ENCODE results near the gene SMTNL1. TPM values are rescaled to one million over a fixed set of nuclear protein-coding genes. Genes with fewer than 3 reads are reported as not detected.

SMTNL1 gene
- total RNA-seq, 1 donor from 2014 or later, result not detected

DNA sequence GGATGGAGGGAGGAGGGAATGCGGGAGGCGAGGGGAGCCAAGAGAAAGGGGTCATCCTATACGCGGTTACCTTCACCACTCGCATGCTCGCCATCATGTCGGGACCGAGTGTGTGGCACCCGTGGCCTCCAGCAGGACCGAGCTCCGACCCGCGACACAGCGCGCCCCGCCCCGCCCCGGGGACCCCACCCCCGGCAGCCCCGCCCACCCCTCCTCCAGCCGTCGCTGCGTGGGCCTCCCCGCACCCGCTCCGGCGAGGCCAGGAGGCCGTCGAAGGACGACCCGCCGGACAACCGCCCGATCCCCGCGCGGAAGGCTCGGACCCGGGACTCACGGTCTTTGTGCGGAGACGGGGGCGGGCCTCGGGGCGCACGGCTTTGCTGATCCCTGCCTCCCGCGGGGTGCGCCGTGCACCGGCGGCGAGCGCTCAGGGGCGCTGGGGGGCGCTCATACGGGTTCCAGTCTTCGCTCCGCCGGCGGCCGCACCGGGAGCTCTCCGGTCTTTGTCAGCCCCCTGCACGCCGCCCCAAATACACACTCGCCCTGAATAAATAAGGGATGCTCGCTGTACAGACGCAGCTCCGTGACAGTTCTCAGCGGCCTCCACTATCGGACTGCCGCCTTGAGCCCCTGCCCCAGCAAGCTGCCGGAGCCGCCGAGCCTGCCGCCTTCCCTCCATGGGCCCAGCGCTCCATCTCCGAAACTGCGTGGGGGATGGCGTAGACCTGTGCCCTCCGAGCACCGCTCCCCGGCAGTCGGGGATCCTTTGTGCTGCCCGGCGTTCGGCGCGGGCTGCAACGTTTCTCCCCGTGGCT, 30.3 kb downstream of the SMTNL1 start, which contains the start of gene UBE2L6:
UBE2L6 (minus strand) TSS at position 158 of the 815 bp plus-strand sequence; CDS start at position 97, 61 bp downstream.
- peak; percentile 85 for ATAC-seq
- intact Hi-C loops (cut with DNase I), result loop anchor here (2.0 kb wide), 1 partner anchor 77 kb away; no protein-coding TSS in a partner anchor
- peak; percentile 92 for DNase-seq (ENCODE audit: missing footprints)

DNA sequence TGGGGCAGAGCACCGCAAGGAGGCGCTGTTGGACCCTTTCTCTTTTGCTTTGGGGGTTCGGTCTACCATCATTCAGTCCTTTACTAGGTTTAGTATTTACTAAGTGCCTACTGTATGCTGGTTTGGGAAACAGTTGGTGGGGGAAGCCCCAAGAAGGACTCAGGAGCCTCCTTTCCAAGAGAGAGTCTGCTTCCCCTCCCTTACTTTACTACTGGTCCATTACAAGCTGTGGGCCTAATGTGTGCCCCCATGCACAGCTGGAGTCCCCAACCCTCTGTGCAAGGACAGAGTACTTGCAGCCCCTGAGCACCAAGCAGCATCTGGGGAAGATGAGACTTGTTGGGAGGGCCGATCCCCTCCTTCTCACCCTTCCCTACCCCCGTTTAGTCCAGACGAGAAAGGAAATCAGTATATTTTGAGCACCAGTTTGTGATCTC, 31.0 kb downstream of the SMTNL1 start:
- ATAC-seq (peak; percentile 13), DNase-seq (ENCODE audit: missing footprints) (no peak)
- intact Hi-C loops (cut with DNase I), result loop anchor here (2.0 kb wide), 1 partner anchor 76 kb away; no protein-coding TSS in a partner anchor

DNA sequence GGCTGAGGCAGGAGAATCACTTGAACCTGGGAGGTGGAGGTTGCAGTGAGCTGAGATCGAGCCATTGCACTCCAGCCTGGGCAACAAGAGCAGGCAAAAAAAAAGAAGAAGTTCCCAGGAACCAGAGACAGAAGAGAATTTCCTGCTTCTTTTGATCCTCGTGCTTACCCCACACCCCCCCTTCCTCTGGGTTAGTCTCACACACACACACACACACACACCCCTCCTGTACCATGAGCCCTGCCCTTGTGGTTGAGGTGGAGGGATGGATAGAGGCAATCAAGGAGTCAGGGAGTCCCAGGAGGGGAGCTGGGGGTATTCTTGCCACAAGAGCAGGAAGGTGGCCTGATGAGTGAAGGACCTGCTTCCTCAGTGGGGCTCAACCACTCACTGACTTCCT, 34.2 kb downstream of the SMTNL1 start:
- intact Hi-C loops (cut with DNase I), result no loop called here
- ATAC-seq, result no peak

DNA sequence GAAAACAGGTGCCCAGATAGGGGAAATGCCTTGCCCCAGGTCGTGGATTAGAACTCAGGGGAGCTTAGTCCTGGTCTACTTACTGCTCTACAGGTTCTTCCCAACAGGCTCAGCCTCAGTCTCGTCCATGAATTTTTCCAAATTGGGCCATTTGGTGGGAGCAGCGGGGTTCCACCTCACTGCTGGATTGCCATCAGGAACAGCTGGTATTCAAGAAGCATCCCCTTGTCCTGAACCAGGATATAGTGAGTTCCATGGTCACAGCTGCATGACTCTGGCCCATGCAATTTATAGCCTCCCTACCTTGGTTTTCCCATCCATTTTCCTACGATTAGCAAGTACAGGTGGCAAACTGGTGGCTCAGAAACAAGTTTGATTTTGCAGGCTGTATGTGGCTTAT, 36.7 kb downstream of the SMTNL1 start:
- intact Hi-C loops (cut with DNase I), result no loop called here
- no peak for DNase-seq (ENCODE audit: missing footprints)
- no peak for ATAC-seq

More for the DNA sequence above, 34.2 kb downstream of the SMTNL1 start:
- DNase-seq (ENCODE audit: missing footprints), result no peak

DNA sequence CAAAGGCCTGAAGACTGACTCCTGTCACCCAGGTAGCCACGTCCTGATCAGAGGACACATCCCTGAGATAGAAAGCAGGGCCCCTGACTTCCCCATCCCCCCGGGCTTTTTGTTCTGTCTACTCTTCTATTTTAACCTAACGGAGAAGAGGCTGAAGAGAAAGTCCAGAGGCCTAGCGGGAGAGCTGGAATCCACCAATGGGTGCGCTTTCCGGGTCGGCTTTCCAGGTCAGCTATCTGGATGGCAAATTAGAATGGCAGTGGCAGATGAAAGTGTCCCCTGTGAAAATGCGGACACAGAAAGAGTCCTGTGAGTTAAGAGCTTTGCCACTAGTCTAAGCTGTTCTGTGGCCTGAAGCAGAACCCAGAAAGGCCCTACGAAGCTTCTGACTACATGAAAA, 46.9 kb downstream of the SMTNL1 start:
- ATAC-seq (no peak), DNase-seq (ENCODE audit: missing footprints) (no peak)
- intact Hi-C loops (cut with DNase I), result no loop called here

DNA sequence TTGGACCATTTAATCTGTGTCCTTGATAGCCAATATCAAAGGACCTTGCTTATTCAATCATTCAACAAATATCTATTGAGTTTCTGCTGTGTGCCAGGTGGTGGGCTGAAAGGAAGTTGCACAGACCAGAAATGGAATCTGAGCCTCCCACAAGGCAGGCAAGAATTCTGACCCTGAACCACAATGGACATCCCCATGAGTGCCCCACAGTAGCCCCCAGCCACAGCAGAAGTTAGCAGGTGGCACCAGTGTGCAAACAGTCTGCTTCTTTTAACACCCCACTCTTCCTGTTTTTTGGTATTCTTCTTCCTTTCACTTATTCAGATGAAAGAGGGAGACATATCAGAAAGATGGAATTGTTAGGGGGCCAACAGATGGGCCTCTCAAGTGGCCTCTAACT, 47.9 kb downstream of the SMTNL1 start:
- ATAC-seq, result no peak
- intact Hi-C loops (cut with DNase I), result no loop called here
- DNase-seq (ENCODE audit: missing footprints), result no peak

DNA sequence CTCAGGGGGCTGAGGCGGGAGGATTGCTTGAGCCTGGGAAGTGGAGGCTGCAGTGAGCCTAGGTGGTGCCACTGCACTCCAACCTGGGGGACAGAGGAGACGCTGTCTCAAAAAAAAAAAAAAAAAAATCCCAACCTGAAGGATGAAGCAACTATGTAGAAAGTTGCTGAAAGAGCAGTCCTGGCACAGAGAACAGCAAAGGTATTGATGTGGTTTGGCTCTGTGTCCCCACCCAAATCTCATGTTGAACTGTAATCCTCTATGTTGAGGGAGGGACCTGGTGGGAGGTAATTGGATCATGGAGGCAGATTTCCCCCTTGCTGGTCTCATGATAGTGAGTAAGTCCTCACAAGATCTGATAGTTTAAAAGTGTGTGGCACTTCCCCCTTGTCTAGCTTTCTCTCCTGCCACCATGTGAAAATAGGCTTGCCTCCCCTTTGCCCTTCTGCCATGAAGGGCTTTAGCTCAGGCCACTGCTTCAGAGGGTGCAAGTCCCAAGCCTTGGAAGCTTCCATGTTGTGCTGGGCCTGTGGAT, 49.4 kb downstream of the SMTNL1 start:
- ATAC-seq (no peak), DNase-seq (ENCODE audit: missing footprints) (no peak)
- intact Hi-C loops (cut with DNase I), result no loop called here

DNA sequence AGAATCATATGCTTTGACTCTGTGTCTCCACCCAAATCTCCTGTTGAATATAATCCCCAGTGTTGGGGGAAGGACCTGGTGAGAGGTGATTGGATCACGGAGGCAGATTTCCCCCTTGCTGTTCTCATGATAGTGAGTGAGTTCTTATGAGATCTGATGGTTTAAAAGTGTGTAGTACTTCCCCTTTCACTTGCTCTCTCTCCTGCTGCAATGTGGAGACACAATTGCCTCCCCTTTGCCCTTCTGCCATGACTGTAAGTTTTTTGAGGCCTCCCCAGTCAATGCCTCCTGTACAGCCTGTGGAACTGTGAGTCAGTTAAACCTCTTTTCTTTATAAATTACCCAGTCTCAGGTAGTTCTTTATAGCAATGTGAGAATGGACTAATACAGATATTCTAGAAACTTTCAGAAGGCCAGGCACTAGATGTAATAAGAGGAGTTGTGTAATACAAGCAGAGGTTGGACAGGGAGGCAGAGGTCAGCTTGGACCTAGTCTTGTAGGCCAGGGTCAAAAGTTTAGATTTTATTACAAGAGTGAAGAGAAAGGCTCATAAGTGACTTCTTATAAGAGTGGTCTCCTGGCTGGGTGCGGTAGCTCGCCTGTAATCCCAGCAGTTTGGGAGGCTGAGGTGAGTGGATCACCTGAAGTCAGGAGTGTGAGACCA, 50.8 kb downstream of the SMTNL1 start:
- no peak for DNase-seq (ENCODE audit: missing footprints)
- intact Hi-C loops (cut with DNase I), result no loop called here
- no peak for ATAC-seq

DNA sequence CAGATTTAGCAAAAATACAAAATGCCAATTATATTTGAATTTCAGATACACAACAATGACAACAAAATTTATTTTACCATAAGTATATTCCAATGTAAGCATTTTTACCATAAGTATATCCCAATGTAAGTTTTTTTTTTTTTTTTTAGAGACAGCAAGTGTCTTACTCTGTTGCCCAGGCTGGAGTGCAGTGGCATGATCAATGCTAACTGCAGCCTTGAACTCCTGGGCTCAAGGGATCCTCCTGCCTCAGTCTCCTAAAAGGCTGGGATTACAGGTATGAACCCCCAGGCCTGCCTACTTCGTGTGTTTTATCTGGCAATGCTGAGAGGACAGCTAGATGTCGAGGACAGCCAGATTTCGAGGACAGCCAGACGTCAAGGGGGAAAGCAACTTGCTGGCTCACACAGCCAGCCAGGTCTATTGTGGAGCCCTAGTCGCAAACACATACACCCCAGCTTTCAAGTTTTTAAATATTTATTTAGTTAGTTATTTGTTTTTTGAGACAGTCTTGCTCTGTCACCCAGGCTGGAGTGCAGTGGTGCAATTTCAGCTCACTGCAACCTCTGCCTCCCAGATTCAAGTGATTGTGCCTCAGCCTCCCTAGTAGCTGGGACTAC, 59.0 kb downstream of the SMTNL1 start:
- intact Hi-C loops (cut with DNase I), result no loop called here
- DNase-seq (ENCODE audit: missing footprints), result no peak
- no peak for ATAC-seq

DNA sequence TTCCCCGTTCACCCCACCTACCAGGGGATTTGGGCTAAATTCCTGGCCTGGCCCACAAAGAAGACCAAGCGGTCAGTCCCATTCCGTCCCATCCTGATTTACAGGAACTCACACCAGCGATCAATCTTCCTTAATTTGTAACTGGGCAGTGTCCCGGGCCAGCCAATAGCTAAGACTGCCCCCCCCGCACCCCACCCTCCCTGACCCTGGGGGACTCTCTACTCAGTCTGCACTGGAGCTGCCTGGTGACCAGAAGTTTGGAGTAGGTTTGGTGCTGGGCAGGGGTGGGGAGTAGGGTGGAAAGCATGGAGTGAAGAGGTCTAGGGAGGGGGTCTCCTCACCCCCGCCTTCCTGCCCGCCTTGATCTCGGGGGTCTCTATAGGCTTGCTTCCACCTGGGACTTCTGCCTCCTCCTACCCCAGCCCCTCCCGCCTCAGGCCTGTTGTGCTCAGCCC, 60.1 kb downstream of the SMTNL1 start, which contains the start of gene SERPING1:
SERPING1 (plus strand) TSS at position 225 of the 455 bp plus-strand sequence. CDS start 586 bp downstream, outside the sequence.
- intact Hi-C loops (cut with DNase I), result no loop called here
- ATAC-seq (peak; percentile 87), DNase-seq (ENCODE audit: missing footprints) (peak; percentile 79)

DNA sequence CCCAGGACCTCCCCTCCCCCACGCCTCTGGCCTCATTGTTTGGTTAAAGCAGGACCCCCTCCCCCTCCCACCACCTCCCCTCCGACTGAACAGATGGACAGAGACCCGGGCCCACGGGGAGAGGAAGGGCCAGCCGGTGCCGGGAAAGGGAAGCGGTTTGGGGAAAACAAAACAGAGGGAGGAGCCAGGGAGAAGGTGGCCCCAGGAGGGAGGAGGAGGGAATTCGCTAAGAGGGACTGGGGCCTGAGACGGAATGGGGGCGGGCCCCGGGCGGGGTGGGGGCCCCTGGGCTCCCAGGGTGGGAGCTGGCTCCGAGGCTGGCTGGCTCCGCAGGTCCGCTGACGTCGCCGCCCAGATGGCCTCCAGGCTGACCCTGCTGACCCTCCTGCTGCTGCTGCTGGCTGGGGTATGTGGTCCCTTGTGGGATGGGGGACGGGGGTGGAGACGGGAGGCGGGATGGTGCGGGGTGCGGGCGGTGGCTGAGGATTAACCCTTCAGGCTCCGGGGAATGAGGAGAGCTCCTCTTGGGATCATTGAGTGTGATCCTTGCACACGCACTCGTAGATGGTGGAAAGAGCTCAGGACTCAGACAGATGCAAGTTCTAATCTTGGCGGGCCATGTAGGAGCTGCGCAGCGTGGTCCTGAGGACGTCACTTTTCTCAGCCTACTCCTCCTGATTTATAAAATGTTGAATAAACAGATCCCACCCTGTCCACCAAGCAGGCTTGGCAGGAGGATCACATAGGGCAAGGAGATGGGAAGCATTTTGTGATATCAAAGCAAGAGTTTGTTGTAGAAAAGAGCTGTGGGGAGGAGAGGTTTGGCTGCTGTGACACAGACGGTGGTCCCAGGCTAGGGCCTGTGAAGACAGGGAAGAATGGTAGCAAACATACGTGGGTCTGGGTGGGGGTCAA, 60.8 kb downstream of the SMTNL1 start:
- ATAC-seq, result peak; percentile 96
- intact Hi-C loops (cut with DNase I), result no loop called here
- DNase-seq (ENCODE audit: missing footprints), result peak; percentile 90

DNA sequence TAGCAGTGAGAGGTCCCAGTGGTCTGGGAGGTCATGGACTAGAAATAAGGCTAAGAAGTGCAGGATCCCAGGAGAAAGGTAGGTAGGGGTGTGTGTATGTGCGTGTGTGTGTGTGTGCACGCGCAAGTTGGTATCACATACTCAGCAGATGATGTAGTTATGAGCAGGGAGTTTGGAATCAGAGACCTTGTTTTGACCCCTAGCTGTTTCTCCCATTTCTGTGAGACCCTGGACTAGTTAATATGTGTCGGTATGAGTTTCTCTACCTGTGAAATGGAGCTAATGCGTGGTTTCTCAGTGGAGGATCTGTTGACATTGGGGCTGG, 61.4 kb downstream of the SMTNL1 start:
- intact Hi-C loops (cut with DNase I), result no loop called here
- ATAC-seq (no peak), DNase-seq (ENCODE audit: missing footprints) (no peak)

DNA sequence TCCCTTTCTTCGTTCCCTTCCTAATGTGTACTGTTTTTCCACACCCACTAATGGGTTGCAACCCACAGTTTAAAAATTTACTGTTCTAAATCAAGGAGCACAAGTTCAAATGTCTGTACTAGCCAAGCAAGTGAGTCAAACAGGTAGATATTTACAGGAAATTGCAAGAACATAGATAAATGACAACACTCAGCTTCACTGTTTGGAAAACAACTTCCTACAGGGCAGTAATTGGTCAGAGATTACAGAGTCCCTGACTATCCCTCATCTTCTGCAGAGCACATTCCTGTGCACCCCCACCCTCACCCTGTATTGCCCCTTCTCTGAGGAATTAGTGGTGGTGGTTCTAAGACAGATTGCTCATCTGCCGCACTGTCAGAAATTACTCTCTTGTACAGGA, 62.0 kb downstream of the SMTNL1 start:
- ATAC-seq, result no peak
- intact Hi-C loops (cut with DNase I), result no loop called here

More for the DNA sequence above, 62.0 kb downstream of the SMTNL1 start:
- DNase-seq (ENCODE audit: missing footprints), result no peak

Other genes with a start within 250 kb of the SMTNL1 start
- 51.2 TPM for gene TNKS1BP1, start 212.6 kb upstream of the SMTNL1 start, total RNA-seq
- 33.8 TPM for gene SSRP1, start 201.7 kb upstream of the SMTNL1 start, total RNA-seq
- gene P2RX3, start 199.2 kb upstream of the SMTNL1 start, total RNA-seq, result 3.2 TPM
- gene PRG3, start 156.4 kb upstream of the SMTNL1 start, total RNA-seq, result not detected
- not detected for gene PRG2, start 146.9 kb upstream of the SMTNL1 start, total RNA-seq
- 22.4 TPM for gene SLC43A3, start 110.5 kb upstream of the SMTNL1 start, total RNA-seq
- 1.6 TPM for gene RTN4RL2, start 77.1 kb upstream of the SMTNL1 start, total RNA-seq
- gene SLC43A1, start 21.9 kb upstream of the SMTNL1 start, total RNA-seq, result 6.4 TPM
- 58.1 TPM for gene TIMM10, start 6.8 kb upstream of the SMTNL1 start, total RNA-seq
- 19.2 TPM for gene UBE2L6, start 30.1 kb downstream of the SMTNL1 start, total RNA-seq
- 157 TPM for gene SERPING1, start 60.1 kb downstream of the SMTNL1 start, total RNA-seq
- gene YPEL4, start 112.3 kb downstream of the SMTNL1 start, total RNA-seq, result 0.51 TPM
- 6.2 TPM for gene CLP1, start 120.2 kb downstream of the SMTNL1 start, total RNA-seq
- gene ZDHHC5, start 130.5 kb downstream of the SMTNL1 start, total RNA-seq, result 44.9 TPM
- 7.9 TPM for gene MED19, start 174.6 kb downstream of the SMTNL1 start, total RNA-seq
- gene TMX2, start 175.0 kb downstream of the SMTNL1 start, total RNA-seq, result 56.9 TPM
- 72.9 TPM for gene SELENOH, start 203.9 kb downstream of the SMTNL1 start, total RNA-seq
- not detected for gene BTBD18, start 214.2 kb downstream of the SMTNL1 start, total RNA-seq
- gene CTNND1, start 224.2 kb downstream of the SMTNL1 start, total RNA-seq, result 67.0 TPM

Measured in Right ventricle myocardium inferior (tissue), 1 donor.